Measurements from ENCODE around the gene EFNB2.

EFNB2 gene

GRCh38 chr13:106506286-106506685, 29.2 kb downstream of the EFNB2 start:
- TF ChIP-seq FOXM1 (IDR thresholded peaks at IDR 0.05; ENCODE audit: borderline replicate concordance, low read depth): no peak
- no peak for TF ChIP-seq ZBTB7A (IDR thresholded peaks at IDR 0.05; ENCODE audit: low read depth)
- TF ChIP-seq TCF12 (IDR thresholded peaks at IDR 0.05; ENCODE audit: low read depth): no peak
- TF ChIP-seq EP300 (IDR thresholded peaks at IDR 0.05; ENCODE audit: borderline replicate concordance): no peak
- TF ChIP-seq REST (IDR thresholded peaks at IDR 0.05; ENCODE audit: low read depth): no peak
- no peak for TF ChIP-seq CREB1 (IDR thresholded peaks at IDR 0.05; ENCODE audit: low read depth)
- no peak for TF ChIP-seq TAF1 (IDR thresholded peaks at IDR 0.05; ENCODE audit: low read depth)
- TF ChIP-seq TEAD4 (IDR thresholded peaks at IDR 0.05): no peak
- TF ChIP-seq NFIC (IDR thresholded peaks at IDR 0.05): no peak
- TF ChIP-seq YY1 (IDR thresholded peaks at IDR 0.05; ENCODE audit: low read depth): no peak
- no peak for TF ChIP-seq RAD21 (IDR thresholded peaks at IDR 0.05; ENCODE audit: low read depth)

- TF ChIP-seq CEBPB (IDR thresholded peaks at IDR 0.05): no peak
- TF ChIP-seq EP300 (IDR thresholded peaks at IDR 0.05; ENCODE audit: borderline replicate concordance): no peak
- no peak for TF ChIP-seq FOXM1 (IDR thresholded peaks at IDR 0.05; ENCODE audit: borderline replicate concordance, low read depth)
Measured at GRCh38 chr13:106505732-106506131, 29.7 kb downstream of the EFNB2 start.

GRCh38 chr13:106505295-106505694, 30.2 kb downstream of the EFNB2 start:
- TF ChIP-seq EP300 (IDR thresholded peaks at IDR 0.05; ENCODE audit: borderline replicate concordance) (no peak), EGR1 (IDR thresholded peaks at IDR 0.05) (no peak), RAD21 (IDR thresholded peaks at IDR 0.05; ENCODE audit: low read depth) (no peak), TEAD4 (IDR thresholded peaks at IDR 0.05) (no peak), USF1 (IDR thresholded peaks at IDR 0.05) (no peak), REST (IDR thresholded peaks at IDR 0.05; ENCODE audit: low read depth) (no peak), CEBPB (IDR thresholded peaks at IDR 0.05) (no peak), FOXM1 (IDR thresholded peaks at IDR 0.05; ENCODE audit: borderline replicate concordance, low read depth) (no peak), TAF1 (IDR thresholded peaks at IDR 0.05; ENCODE audit: low read depth) (no peak), MAX (IDR thresholded peaks at IDR 0.05) (no peak), NFIC (IDR thresholded peaks at IDR 0.05) (no peak), TCF12 (IDR thresholded peaks at IDR 0.05; ENCODE audit: low read depth) (no peak), CREB1 (IDR thresholded peaks at IDR 0.05; ENCODE audit: low read depth) (no peak), YY1 (IDR thresholded peaks at IDR 0.05; ENCODE audit: low read depth) (no peak), ZBTB7A (IDR thresholded peaks at IDR 0.05; ENCODE audit: low read depth) (no peak)

GRCh38 chr13:106503730-106504453, 31.6 kb downstream of the EFNB2 start:
- TF ChIP-seq CEBPB (IDR thresholded peaks at IDR 0.05): no peak
- TF ChIP-seq EP300 (IDR thresholded peaks at IDR 0.05; ENCODE audit: borderline replicate concordance): no peak
- TF ChIP-seq FOXM1 (IDR thresholded peaks at IDR 0.05; ENCODE audit: borderline replicate concordance, low read depth): no peak
- TF ChIP-seq CREB1 (IDR thresholded peaks at IDR 0.05; ENCODE audit: low read depth): no peak

- TF ChIP-seq USF1 (IDR thresholded peaks at IDR 0.05): no peak
- no peak for TF ChIP-seq YY1 (IDR thresholded peaks at IDR 0.05; ENCODE audit: low read depth)
- TF ChIP-seq CREB1 (IDR thresholded peaks at IDR 0.05; ENCODE audit: low read depth): no peak
- TF ChIP-seq TEAD4 (IDR thresholded peaks at IDR 0.05): no peak
- no peak for TF ChIP-seq FOXM1 (IDR thresholded peaks at IDR 0.05; ENCODE audit: borderline replicate concordance, low read depth)
- no peak for TF ChIP-seq EP300 (IDR thresholded peaks at IDR 0.05; ENCODE audit: borderline replicate concordance)
- TF ChIP-seq TAF1 (IDR thresholded peaks at IDR 0.05; ENCODE audit: low read depth): no peak
- no peak for TF ChIP-seq EGR1 (IDR thresholded peaks at IDR 0.05)
- TF ChIP-seq MAX (IDR thresholded peaks at IDR 0.05): no peak
Measured at GRCh38 chr13:106503272-106503671, 32.2 kb downstream of the EFNB2 start.

GRCh38 chr13:106500445-106500844, 35.0 kb downstream of the EFNB2 start:
- TF ChIP-seq TAF1 (IDR thresholded peaks at IDR 0.05; ENCODE audit: low read depth): no peak
- no peak for TF ChIP-seq ZBTB7A (IDR thresholded peaks at IDR 0.05; ENCODE audit: low read depth)
- no peak for TF ChIP-seq TCF12 (IDR thresholded peaks at IDR 0.05; ENCODE audit: low read depth)
- no peak for TF ChIP-seq EP300 (IDR thresholded peaks at IDR 0.05; ENCODE audit: borderline replicate concordance)
- no peak for TF ChIP-seq CEBPB (IDR thresholded peaks at IDR 0.05)
- TF ChIP-seq TEAD4 (IDR thresholded peaks at IDR 0.05): no peak
